Stimulated activated CD8-positive, alpha-beta memory T cell treated with anti-CD3 and anti-CD28 coated beads, Interleukin-15, amount 100 ng/mL, for 24 hours (primary cell): Measurements from ENCODE around the gene SLC6A7.

Source experiments
- DNase-seq: peaks from one replicate; pipeline ENCODE4 v3.0.0-alpha.2; 2020; ENCODE audit warnings: low read depth

Gene SLC6A7

DNA sequence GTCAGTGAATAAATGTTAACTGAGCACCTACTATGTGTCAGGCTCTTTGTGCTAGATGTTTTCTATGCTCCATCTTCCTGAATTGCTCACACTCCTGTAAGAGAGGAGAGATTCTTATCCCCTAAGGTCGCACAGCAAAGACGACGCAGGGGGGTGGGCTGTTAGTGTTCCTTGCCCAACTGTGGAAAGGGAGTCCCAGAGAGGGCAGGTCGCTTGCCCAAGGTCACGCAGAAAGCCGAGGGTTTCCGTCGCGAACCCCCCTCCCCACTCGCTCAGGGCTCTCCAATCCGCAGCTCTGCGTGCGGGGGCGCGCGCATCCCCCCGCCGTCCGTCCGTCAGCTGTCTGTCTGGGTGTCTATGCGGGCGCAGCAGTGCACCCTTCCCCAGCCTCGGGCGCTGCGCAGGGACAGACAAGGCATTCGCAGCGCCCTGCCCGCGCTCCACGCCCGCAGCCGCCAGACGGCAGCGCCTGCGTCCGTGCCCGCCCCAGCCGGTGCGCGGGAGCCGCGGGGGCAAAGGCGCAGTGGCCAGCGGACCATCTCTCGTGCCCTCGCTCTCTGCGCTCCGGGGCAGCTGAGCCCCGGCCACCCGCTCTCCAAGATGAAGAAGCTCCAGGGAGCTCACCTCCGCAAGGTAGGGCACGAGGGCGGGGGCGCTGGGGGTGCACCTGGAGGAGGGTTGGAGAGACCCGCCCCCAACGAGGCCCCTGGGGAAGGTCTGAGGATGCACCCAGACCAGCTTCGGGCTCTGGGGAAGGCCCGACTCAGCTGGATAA, at the start of gene SLC6A7:
TSS of gene SLC6A7 (plus strand) at position 335 of the 775 bp plus-strand sequence. CDS start at position 601, 266 bp downstream.
- no peak for DNase-seq

DNA sequence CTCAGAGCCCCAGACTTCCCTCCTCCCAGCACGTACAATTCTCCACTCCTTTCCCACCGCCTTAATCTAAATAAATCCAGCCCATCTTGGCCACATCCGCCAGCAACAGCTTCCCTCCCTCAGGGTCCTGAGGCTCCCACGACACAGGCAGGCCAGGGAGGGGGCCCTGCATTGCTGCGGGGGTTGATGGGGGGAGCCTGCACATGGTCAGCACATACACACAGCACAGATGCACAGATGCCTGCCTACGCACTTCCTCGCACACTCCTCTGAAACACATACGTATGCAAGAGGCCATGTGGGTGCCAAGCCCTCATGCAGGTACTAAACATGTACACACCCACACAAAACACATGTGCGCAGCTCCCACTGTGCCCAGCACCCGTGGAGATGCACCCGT, 49.0 kb upstream of the SLC6A7 start:
- DNase-seq = no peak

DNA sequence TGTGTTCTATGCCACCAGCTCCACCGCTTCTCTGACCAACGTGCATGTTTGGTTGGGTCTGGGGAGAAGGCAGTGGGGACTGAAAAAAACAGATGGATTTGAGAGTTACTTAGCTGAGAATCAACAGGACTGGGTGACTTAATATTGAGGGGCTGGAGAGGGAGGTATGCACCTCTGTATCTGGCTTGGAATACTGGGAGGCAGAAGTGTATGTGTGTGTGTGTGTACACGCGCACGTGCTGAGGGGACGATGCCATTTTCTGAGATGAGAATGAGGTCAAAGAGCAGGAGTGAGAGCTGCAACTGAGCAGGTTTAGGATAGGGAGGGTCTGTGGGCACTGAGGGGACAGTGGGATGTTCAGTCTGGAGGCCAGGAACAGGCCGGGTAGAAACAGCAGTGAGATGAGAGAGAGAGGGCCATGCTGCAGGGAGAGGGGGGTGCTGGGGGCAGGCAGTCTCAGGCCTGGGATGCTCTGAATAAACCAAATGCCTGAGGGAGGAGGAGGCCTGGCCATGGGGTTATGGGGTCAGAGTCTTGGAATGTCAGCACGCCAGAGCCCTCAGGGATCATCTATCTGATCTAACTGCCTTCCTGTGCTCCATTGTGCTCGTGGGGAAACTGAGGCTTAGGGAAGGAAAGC, 48.2 kb upstream of the SLC6A7 start:
- no peak for DNase-seq

DNA sequence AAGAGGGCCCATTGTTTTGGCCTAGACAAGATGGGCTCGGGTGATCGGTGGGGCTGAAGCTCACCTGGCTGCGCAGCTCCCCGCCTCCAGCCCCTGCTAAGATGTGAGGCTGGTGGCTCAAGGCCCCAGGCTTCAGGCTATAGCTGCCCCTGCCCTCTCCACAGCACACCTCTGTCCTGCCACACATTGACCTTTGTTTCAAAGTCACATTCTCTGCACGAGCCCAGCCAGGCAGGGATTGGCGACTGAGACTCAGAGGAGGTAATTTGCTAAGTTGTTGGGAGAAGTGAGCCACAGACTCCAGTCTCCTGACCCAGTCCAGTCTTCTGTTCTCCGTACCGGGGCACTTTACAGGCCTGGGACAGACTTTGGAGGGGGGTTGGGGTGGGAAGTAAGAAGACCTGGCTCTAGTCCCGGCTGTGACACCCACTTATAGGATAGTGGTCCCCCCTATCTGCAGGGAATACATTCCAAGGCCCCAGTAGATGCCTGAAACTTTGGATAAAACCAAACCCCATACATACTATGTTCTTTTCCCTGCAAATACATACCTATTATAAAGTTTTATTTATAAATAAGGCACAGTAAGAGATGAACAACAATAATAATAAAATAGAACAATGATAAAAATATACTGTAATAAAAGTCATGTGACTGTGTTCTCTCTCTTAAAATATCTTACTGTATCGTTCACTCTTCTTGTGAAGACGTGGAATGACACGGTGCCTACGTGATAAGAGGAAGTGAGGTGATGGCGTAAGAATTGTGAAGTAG, 47.5 kb upstream of the SLC6A7 start:
- DNase-seq = no peak

DNA sequence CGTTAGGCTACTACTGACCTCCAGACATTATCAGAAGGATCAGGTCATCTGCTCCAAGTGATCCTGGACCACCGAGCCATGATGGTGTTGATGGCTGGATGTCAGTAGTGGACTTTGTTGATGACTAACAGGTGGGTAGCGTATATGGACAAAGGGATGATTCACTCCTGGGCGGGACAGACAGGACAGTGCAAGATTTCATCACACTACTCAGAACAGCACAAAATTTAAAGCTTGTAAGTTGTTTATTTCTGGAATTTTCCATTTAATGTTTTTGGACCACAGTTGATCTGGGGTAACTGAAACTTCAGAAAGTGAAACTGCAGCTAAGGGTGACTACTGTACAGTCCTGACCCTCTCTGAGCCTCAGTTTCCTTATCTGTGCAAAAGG, 46.9 kb upstream of the SLC6A7 start:
- DNase-seq = no peak

DNA sequence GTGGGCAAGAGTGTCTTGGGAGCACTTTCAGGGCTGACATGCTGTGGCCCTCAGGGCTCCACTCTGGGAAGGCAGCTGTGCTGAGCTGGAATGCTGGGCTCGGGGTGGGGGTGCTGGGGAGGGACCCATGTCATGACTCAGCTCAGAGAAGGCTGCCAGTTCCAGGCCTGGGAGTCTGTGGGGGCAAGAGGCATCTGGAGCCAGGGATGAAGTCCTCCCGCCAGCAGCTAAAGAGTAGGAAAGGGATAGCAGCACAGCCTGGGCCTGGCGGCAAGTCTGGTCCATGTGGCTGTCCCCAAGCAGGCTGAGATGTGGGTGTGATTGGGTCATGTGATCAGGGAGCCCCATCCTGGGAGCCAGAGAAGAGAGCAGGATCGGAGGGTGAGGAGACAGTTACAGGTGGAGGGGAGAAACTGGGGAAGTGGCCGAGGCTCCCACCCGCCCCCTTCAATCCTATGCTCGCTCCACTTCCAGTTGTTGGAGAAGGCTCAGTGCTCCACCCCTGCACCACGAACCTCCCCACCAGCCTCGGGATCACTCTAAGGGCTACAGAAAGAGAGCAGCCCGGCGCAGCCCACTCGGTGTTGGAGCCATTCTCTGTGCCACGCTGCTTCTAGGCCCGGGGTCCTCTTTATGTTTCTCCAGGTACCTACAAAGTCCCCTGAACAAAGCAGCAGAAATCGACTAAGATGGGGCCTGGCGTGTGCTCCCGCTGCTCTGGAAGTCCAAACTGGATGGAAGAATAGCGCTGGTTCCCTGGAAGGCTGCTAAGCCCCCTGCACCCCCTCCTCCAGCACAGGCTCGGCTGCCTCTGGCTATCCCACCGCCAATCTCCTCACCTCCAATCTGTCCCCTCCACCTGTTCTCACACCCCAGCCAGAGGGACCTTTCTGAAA, 46.3 kb upstream of the SLC6A7 start:
- DNase-seq = no peak

DNA sequence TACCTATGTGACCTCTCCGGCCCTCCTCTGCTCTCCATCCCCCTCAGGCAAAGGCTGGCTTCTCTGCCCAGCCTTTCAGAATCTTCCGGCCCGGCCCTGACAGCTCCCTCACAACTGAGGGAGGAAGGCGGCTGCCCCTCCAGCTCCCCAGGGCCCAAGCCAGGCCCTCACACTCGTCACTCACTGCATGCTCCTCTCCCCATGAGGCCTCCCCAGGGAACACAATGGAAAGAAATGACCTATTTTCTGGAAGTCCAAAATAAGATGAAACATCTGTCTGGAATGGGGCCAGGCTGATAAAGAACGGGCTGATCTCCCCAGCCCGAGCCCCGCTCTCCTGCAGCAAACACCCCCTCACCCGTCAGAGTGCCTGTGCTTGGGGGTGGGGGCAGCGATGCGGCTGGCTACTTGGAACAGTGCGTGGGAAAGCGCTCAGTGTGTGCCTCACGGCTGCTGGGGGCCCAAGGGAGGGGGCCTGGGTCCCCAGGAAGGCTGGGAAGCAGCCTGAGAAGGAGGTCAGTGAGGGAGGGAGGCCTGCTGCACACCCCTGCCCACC, 45.5 kb upstream of the SLC6A7 start:
- DNase-seq = no peak

DNA sequence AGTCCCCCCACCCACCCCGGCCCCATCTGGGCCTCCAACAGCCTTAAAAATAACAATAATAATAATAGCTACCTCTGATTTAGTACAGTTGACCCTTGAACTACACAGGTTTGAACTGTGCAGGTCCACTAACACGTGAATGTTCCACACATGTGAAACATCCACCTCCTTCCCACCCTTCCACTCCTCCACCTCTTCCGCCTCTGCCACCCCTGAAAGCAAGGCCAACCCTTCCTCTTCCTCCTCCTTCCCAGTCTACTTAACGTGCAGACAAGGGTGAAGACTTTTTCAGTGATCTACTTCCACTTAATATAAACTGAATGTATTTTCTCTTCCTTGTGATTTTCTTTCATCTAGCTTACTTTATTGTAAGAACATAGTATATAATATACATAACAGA, 45.0 kb upstream of the SLC6A7 start:
- DNase-seq = no peak

DNA sequence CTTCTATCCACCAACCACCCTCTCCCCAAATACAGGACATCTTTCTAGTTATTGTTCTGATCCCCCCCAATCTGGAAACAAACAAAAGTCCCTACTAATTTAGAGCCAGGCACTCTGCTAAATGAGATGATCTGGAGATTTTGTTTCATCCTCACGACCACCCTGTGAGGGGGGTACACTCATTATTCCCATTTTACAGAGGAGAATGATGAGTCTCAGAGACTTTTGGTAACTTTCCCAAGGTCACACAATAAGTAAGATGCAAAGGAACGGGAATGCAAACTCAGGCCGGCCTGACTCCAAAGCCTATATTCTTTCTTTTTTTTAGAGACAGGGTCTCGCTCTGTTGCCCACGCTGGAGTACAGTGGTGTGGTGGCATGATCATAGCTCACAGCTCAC, 43.6 kb upstream of the SLC6A7 start:
- DNase-seq = no peak

DNA sequence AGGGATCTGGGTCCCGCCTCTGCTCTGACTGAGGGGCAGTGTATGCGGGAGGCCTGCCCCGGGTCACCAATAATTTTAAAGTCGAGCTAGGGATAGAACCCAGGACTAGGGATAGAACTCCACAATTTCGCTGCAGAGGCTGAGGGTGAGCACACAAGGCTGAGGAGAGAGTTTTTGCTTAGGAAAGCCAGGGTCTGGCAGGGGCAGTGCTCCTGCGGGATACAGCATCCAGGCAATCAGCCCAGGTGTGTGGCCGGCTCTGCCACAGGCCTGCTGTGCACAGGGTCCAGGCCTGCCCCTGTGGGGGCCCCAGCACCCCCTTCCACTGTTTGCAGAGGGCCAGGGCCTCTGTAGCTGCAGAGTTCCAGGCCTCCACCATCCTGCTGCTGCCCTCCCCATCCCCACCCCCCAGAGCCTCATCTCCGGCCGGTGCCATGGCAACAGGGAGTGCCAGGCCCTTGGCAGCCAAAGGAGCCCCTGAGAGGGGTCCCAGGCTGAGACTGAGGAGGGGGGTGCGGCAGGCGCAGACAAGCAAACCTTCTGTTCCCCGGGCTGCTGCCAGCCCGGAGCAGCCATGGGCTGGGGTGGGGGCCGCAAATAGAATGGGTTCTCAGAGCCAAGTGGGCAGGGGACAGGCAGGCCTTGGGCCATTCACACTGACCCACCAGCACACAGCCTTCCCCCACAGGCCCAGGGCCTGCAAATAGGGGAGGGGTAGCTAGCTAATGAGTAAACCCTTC, 42.8 kb upstream of the SLC6A7 start:
- DNase-seq = no peak

DNA sequence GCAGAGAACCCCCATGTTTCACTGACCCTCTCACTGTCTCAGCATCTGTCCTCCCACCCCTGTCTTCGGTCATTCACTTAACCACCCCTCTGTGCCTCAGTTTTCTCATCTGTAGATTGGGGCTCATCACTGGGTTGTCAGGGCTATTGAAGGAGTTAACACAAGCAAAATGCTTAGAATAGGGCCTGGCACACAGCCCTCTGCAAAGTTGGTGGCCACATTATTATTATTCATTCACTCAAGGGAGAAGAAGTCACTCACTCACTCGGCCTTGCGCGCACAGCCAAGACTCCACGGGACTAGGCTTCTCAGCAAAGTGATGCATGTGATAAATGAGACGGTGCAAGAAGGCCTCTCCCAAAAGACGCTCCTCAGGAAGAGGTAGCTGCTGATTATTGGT, 42.2 kb upstream of the SLC6A7 start:
- no peak for DNase-seq

DNA sequence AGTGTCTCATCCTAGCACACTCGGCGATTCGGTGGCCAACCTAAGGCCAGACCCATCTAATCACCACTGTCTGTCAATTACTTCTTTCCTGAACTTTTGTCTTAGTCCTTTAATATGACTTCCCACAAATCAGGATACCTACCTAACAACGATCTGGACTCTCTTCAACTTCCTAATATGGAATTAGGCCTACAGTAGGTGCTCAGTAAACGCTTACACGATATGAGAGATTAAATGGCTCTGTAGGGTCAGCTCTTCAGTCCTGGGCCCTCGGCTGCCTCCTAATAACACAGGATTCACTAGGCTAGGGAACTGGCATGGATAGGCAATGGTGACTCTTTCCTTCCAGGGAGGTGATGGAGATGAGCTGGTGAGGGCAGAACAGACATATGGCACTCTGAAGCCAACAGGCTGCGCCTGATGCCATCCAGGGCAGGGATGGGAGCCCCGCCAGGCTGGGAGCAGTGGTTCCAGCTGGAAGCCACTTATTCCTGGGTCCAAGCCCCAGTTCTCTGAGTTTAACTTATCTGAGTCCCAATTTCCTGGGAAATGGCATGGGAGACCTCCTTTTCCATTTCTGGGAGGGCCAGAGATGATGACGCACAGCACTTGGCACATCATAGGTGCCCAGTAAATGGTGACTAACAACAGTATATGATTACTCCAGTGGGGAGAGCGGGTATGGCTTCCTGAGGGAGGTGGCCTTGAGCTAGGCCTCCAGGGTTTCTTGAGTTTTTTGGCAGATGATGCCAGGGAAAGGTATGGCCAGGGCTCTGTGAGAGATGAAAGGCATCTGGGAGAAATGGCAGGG, 41.5 kb upstream of the SLC6A7 start:
- DNase-seq = no peak

DNA sequence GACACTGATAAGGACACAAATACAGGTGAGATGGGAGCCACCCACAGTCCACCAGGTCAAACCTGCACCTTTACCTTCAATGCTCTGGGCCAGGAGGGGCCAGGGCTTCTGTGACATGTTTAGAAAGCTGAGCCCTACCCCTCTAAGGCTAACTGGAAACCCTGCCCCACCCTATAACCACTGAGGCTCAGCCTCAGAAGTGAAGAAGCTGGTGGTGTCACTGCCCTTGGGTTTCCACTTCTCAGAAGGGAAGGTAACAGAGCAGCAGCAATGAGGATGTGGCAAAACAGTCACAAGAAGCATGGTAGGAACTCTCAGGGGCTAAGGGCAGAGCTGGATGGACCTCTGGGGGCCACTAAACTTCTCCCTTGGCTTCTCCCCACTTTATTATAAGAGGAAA, 40.2 kb upstream of the SLC6A7 start:
- no peak for DNase-seq

DNA sequence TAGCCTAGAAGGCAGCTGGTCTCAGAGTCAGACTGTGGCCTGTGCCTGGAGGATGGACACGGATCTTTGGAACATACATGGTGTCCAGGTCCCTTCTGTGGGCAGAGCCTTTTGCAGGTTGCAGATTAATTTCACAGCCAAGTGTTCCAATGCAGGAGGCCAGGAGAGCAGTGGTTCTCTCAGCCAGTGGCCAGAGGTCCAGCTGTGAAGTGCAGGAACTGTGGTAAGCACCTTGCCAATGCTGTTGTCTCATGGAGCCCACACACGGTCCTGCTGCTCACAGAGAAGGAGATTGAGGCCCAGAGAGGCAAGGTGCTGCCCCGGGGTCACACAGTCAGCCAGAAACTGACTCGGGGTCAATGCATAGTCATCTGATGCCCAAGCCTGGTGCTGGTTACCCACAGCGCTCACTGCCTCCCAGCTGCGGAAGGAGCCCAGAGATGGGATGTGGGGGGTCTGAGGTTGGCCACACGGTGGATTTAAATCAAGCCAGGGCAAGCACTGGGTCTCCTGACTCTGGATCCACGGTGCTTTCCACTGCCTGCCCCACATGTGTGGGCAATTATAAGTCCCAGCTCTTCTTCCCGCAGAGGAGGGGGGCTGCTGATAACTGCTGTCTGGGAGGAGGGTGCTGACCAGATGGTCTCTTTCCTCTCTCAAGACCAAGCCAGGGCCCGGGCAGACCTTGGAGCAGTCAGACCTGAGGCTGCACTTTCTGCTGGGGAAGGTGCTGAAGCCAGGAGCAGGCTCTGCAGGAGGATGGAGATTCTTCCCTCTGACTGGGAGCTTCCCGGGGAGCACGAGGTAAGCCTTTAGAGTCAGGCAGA, 37.0 kb upstream of the SLC6A7 start:
- DNase-seq = no peak

DNA sequence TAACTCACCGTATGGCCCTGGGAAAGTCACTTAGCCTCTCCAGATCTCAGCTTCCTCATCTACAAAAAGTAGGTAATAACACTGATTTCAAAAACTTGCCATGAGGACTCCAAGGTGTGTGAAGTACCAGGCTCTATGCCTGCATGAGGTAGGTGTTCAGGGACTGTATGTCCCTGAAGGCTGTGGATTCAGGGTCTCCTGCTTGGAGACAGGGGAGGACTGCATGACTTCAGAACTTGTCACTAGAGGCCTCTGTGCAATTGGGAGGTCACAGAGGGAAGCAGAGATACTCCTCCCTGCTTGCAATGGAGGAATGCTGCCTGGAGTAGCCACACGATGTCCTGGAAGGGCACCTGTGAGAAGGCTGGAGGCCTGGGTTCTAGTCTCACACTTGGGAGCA, 36.4 kb upstream of the SLC6A7 start:
- DNase-seq = no peak

DNA sequence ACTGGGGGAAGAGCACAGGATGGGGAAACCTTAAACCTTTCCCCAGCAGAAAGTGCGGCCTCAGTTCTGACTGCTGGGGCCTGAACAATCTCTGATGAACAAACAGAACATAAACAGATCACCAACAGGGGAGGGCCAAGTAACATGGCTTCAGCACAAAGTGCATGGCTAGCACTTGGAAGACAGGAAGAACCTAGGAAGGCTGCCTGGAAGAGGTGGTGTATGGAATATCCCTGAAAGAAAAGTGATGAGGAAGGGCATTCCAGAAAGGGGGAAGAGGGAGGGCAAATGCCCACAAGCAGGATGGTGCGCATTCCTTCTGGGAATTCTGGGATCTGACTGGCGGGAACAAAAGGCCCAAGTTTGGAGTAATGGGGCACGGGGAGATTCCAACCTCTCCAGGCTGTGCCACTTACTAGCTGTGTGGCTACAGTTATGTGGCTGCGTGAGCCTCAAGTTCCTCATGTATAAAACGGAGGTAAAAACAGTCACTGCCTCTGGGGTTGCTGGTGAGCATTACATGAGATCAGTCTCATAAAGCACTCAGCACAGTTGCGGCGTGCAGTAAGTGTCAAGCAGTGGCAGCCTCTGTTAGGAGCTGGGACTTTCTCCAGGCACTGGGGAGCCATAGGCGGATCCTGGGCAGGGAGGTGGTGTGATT, 35.8 kb upstream of the SLC6A7 start:
- no peak for DNase-seq

DNA sequence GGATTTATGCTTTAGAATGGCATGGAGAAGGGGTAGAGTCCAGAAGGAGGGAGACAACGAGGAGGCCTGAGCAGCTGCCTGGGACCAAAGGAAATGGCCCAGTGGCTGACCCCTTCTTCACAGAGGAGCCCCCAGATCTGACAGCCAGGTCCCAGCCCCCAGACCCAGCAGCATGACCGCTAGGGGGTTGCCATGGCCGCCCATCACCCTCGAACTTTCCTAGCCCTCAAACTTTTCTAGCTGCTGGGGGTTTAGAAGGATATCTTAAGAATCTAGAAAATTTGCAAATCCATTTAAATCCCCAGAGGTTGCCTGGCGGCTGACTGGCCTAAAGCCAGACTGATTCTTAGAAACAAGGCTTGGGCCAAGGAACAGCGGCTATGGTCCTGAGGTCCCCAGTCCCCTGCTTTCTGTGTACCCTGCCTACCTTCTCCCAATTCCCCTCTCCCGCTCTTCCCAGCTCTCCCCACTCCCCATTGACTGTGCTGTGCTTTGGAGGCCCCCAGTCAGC, 35.2 kb upstream of the SLC6A7 start:
- DNase-seq = no peak

DNA sequence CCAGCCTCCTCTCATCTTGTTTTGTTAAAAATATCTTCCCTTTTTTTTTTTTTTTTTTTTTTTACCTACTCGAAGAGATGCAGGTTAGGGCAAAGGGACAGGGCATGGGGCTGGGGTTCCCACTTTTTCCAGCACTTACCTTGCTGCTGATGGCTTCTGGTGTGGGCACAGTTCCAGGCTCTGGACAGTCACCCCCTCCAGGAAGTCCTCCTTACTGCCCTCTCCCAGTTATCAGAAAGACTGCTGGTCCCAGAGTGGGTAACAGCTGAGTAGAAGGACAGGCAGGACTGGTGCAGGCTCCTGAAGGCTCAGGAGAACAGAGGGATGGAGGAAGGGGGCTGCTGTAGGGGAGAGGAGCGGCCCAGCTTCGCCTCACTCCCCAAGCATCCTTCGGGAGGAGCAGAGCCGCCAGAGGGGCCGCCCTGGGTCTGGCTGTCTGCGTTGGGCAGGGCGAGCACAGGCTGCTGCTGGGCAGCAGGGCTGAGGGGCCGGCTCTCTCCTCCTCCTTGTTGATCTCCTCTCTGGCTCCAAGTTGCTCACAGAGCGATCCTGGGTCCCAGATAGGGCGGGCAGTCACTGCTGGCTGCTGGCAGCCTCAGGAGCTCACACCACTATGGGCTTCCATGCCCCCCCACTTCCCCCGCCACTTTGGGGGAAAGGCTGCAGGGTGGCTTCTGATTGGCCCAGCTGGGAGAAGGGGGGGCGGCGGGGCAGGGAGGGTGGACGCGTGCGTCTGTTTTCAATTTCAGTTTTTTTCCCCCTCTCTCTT, 34.4 kb upstream of the SLC6A7 start, which contains the start of gene PDGFRB:
TSS of gene PDGFRB (minus strand) at position 588 of the 769 bp plus-strand sequence. CDS start 18,798 bp downstream, outside the sequence.
- peak; percentile 22 for DNase-seq
